Uterus (tissue), 4 donors: ENCODE results near the gene CCND2. TPM values are rescaled to one million over a fixed set of nuclear protein-coding genes. Genes with fewer than 3 reads are reported as not detected.
A peak's percentile ranks its signal among the peaks of the same experiment; 100 is the strongest.

Experiments used
- DNase-seq, 2 donors: peaks; one replicate each; pipeline ENCODE4 v3.0.0-alpha.2; 2019 to 2020
- H3K27ac ChIP-seq, 2 donors: fragments of 200-600 bp; sonication (generic); 1 replicate in 1 of 2; 2 replicates in 1 of 2; pipeline ENCODE4 v1.5.1; 2016 to 2018
- H3K27me3 ChIP-seq, 2 donors: fragments of 200-600 bp; sonication (generic); one replicate each; pipeline ENCODE4 v1.5.1; 2018 to 2019; ENCODE audit warnings: control low read depth in 1 of 2
- H3K36me3 ChIP-seq, 2 donors: fragments of 200-600 bp; sonication (generic); one replicate each; pipeline ENCODE4 v1.5.1; 2019; ENCODE audit warnings: control low read depth in 1 of 2
- H3K4me1 ChIP-seq, 2 donors: fragments of 200-600 bp; sonication (generic); one replicate each; pipeline ENCODE4 v1.5.1; 2018 to 2019; ENCODE audit warnings: control low read depth in 1 of 2
- H3K4me3 ChIP-seq, 2 donors: fragments of 200-600 bp; sonication (generic); 1 replicate in 1 of 2; 2 replicates in 1 of 2; pipeline ENCODE4 v1.5.1; 2018 to 2019; ENCODE audit warnings: mild to moderate bottlenecking in 1 of 2
- H3K9me3 ChIP-seq, 2 donors: fragments of 200-600 bp; sonication (generic); one replicate each; pipeline ENCODE4 v1.5.1; 2019; ENCODE audit warnings: control low read depth in 1 of 2
- POLR2A ChIP-seq, 2 donors: fragments of 450-650 bp; IDR thresholded peaks; one replicate each; pipeline ENCODE4 v1.6.1; 2016; ENCODE audit warnings: antibody characterized with exemption in 2 of 2, mild to moderate bottlenecking in 1 of 2, moderate library complexity in 1 of 2
- intact Hi-C: fragments of 100-400 bp; cut with DNase I; formaldehyde crosslinking; loops from one replicate; pipeline ENCODE4 v1.15.1; 2023; ENCODE audit warnings: low total_unique reads
- total RNA-seq, 4 donors: library from RNA; depleted of rRNA in 3 of 4; stranded (reverse); fragments of >200 nt in 3 of 4; gene quantifications; one replicate each; pipeline versions ENCODE4 v1.1.0 to v1.2.4, GENCODE V29; 2014 to 2023
- TF ChIP-seq, protein P1 (sequence below), 4 experiments: fragments of 200-600 bp in 2 of 4; fragments of 450-650 bp in 2 of 4; sonication (generic) in 2 of 4; IDR thresholded peaks; one replicate each; pipeline ENCODE4 v1.5.1; 2016 to 2019; ENCODE audit warnings: antibody characterized with exemption in 4 of 4, mild to moderate bottlenecking in 2 of 4, moderate library complexity in 1 of 4
- donor health status: DM: yes; HTN: yes; CAD: no.

The CCND2 gene
- total RNA-seq, 4 donors from 2014 or later, result 49.4 to 210 (median 100) TPM

DNA sequence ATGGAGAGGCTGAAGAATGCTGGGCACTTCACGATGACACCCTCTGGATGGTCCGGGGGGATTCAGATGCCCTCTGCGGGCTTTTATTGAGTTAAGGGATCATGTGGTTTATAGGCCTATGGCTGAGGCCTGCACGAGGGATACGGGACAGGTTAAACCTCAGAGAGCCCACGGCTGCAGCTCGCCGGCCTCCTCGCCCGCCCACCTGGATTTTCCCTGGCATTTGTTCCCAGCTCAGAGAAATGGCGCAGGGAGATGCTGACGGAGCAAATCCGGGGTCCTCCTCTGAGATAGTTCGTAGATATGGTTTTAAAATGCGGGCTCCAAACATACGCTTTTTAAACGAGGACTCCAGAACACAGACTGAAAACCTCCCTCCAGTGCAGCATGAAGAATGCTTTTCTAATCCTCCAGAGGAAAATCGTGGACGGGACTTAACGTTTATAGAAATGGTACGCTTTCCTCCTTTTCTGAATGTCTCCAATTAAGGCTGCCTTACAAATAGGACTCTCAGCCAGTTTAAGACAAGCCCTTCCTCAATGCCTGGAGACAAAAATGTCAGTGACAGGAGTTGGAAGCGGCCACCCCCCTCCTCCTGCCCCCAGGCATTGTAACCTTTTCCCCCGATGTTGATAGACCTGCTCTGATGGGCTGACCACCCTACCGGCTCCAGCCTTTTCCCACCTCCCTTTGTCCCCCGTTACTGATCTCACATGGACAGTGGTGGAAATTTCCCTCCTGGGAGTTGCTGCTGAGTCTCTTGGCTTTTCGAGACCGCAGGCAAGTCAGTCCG, 16.6 kb downstream of the CCND2 start:
- DNase-seq, result no peak
- Histone ChIP-seq H3K27me3 (no peaks in the 10 kb centered on the region), H3K36me3 (no peaks in the 10 kb centered on the region), H3K4me1 (peaks cover 0 to 17% of the 10 kb centered on the region in 2 donors), H3K9me3 (no peaks in the 10 kb centered on the region), H3K4me3 (no peak overlapping the region), H3K27ac (peak overlapping the region; percentile 8 to 44)
- TF ChIP-seq POLR2A (IDR thresholded peaks at IDR 0.05), result no peak
- TF ChIP-seq, protein P1, sequence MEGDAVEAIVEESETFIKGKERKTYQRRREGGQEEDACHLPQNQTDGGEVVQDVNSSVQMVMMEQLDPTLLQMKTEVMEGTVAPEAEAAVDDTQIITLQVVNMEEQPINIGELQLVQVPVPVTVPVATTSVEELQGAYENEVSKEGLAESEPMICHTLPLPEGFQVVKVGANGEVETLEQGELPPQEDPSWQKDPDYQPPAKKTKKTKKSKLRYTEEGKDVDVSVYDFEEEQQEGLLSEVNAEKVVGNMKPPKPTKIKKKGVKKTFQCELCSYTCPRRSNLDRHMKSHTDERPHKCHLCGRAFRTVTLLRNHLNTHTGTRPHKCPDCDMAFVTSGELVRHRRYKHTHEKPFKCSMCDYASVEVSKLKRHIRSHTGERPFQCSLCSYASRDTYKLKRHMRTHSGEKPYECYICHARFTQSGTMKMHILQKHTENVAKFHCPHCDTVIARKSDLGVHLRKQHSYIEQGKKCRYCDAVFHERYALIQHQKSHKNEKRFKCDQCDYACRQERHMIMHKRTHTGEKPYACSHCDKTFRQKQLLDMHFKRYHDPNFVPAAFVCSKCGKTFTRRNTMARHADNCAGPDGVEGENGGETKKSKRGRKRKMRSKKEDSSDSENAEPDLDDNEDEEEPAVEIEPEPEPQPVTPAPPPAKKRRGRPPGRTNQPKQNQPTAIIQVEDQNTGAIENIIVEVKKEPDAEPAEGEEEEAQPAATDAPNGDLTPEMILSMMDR (IDR thresholded peaks at IDR 0.05), result no peak
- intact Hi-C loops, result no loop called here

DNA sequence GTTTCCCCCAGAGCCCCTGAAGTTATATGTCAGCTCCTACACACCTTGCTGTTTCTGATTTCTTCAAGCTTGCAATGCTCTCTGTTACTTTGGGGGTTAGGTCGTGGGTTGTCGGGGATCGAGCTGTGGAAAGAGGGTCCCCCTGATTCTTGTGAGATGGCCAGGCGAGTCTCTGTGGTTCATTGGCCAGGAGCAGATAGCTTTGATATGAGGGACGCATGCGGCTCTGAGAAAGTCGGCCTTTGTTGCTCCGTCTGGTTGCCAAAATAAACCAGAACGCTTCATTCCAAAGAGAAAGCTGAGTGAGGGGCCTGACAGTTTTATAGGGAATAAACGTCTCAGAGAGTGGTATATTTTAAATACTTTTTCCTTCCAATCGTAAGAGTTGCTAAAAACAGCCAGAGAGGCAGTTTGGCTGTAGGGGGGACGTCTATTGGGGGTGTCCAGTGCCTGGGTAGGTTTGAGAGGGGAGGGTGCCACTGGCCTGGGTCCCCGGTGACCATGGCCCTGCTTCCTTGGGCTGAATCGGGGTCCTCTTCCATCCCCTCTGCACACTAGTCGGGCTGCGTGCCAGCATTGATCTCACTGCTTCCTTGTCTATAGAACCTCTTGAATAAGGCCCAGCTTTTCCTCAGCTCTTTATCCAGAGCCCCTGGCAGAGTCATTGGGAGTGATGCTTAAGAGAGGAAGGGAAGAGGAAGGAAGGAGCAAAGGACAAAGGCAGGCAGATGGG, 18.9 kb downstream of the CCND2 start:
- no peaks in the 10 kb centered on the region for H3K9me3 ChIP-seq
- H3K4me3 ChIP-seq, result no peak overlapping the region
- H3K27ac ChIP-seq, result peak overlapping the region; percentile 23 to 41
- peaks cover 0 to 5% of the 10 kb centered on the region in 2 donors for H3K4me1 ChIP-seq
- intact Hi-C loops, result no loop called here
- DNase-seq, result no peak
- TF ChIP-seq, protein P1 (IDR thresholded peaks at IDR 0.05), result no peak
- H3K36me3 ChIP-seq, result no peaks in the 10 kb centered on the region
- no peaks in the 10 kb centered on the region for H3K27me3 ChIP-seq

DNA sequence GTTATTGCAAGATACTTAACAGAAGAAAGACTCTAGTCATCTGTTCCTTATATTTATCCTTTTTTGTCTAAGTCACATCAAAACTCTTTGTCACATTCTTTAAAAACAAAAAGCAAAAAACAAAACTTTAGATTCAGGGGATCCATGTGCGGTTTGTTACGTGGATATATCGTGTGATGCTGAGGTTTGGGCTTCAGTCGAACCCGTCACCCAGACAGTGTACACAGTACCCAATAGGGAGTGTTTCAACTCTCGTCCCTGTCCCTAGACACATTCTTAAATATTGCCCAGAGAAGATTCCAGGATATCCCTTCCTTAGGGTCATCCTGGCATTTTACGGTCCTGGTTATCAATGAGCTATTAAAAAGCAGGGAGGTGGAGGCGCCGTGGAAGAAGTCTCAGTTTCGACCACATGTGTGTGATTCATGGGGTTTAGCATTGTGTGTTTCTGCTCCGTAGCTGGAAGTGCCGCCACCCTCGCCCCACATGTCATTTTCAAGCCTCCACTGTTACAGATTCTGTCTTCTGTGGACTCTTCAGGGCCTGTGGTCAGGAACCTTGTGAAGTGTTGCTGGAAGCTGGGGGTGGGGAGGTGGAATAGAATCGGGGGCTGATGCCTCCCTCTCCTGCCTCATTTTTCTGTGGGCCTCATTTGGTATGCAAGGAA, 19.9 kb downstream of the CCND2 start:
- Histone ChIP-seq H3K27me3 (no peaks in the 10 kb centered on the region), H3K4me3 (no peak overlapping the region), H3K27ac (peak overlapping the region in 1 of 2 donors; percentile 5), H3K9me3 (no peaks in the 10 kb centered on the region), H3K36me3 (no peaks in the 10 kb centered on the region), H3K4me1 (peaks cover 0 to 4% of the 10 kb centered on the region in 2 donors)
- DNase-seq, result no peak
- intact Hi-C loops, result no loop called here
- TF ChIP-seq, protein P1 (IDR thresholded peaks at IDR 0.05), result no peak
- no peak for TF ChIP-seq POLR2A (IDR thresholded peaks at IDR 0.05)

DNA sequence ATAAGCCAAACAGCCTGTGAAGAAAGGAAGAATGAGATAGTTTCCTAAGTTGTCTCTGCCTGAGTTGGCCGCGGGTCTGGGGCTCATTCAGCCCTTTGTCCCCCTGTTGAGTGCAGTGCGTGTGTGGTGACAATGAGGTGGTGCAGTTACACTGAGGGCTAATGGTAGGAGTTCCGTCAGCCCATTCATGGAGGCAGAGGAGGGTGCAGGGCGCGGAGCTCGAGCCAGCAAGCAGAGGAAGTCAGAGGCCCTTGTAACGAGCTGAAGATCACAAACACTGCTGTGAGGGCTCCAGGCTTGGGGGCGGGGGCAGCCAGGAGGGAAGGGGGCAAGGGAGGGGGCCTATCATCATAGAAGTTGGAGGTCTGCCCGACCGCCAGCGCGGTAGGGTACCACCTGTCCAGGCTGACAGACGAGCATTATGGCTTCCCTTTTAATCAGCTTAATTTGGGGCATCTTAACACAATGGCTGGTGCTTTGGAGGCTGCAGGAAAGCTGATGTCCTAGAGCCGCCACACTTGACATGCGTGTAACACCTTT, 20.5 kb downstream of the CCND2 start:
- no peak for DNase-seq
- Histone ChIP-seq H3K36me3 (no peaks in the 10 kb centered on the region), H3K4me3 (no peak overlapping the region), H3K27me3 (no peaks in the 10 kb centered on the region), H3K27ac (no peak overlapping the region), H3K4me1 (peaks cover 0 to 4% of the 10 kb centered on the region in 2 donors), H3K9me3 (no peaks in the 10 kb centered on the region)
- TF ChIP-seq POLR2A (IDR thresholded peaks at IDR 0.05), result no peak
- TF ChIP-seq, protein P1 (IDR thresholded peaks at IDR 0.05), result no peak
- intact Hi-C loops, result no loop called here
